Subcutaneous adipose tissue (tissue), 4 donors: ENCODE measurements around the gene HAL. TPM values are rescaled to one million over a fixed set of nuclear protein-coding genes. Genes with fewer than 3 reads are reported as not detected.

Experiments
- total RNA-seq, 4 donors: library from RNA; depleted of rRNA; stranded (reverse); fragments of >200 nt; gene quantifications; one replicate each; pipeline ENCODE4 v1.1.0, GENCODE V29; 2016
- TF ChIP-seq, protein P1 (sequence below): fragments of 450-650 bp; IDR thresholded peaks from one replicate; pipeline ENCODE4 v1.5.1; 2016; ENCODE audit warnings: low read depth, mild to moderate bottlenecking, control low read depth, antibody characterized with exemption, moderate library complexity

Gene HAL, protein sequence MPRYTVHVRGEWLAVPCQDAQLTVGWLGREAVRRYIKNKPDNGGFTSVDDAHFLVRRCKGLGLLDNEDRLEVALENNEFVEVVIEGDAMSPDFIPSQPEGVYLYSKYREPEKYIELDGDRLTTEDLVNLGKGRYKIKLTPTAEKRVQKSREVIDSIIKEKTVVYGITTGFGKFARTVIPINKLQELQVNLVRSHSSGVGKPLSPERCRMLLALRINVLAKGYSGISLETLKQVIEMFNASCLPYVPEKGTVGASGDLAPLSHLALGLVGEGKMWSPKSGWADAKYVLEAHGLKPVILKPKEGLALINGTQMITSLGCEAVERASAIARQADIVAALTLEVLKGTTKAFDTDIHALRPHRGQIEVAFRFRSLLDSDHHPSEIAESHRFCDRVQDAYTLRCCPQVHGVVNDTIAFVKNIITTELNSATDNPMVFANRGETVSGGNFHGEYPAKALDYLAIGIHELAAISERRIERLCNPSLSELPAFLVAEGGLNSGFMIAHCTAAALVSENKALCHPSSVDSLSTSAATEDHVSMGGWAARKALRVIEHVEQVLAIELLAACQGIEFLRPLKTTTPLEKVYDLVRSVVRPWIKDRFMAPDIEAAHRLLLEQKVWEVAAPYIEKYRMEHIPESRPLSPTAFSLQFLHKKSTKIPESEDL
- 1 to 10 TPM in 2 of 4 donors, under 1 TPM in 2; 0.65 to 5.5 (median 1.4) TPM for total RNA-seq

DNA sequence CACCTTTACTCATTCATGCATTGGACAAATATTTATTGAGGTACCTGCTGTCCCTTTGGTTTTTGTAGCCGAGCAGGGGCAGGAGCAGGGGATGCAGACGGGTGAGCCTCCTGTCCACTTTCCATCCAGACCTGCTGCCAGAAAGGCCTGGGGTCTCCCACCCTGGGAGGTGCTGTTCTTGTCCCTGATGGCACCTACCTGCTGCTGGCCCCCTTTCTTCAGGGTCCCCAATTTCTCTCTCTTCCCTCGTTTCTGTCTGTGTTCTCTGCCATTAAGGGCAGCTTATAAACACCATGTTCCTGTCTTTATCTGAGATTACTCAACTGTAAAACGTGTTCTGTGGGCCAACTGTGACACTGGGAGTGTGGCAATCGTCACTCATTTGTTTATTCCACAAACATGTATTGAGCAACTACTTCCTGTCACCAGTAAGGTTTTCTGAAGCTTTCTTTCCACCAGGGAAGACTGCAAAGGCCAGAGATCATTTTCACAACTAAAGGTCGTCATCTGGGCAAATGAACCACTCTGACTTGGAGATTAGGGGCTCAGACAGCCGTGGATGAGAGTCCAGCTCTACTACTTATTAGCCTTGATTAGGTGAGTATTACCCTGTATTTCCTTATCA lies at the start of gene HAL:
HAL (minus strand) TSS at position 311 of the 625 bp plus-strand sequence. CDS start 434 bp downstream, outside the sequence.
- TF ChIP-seq, protein P1, sequence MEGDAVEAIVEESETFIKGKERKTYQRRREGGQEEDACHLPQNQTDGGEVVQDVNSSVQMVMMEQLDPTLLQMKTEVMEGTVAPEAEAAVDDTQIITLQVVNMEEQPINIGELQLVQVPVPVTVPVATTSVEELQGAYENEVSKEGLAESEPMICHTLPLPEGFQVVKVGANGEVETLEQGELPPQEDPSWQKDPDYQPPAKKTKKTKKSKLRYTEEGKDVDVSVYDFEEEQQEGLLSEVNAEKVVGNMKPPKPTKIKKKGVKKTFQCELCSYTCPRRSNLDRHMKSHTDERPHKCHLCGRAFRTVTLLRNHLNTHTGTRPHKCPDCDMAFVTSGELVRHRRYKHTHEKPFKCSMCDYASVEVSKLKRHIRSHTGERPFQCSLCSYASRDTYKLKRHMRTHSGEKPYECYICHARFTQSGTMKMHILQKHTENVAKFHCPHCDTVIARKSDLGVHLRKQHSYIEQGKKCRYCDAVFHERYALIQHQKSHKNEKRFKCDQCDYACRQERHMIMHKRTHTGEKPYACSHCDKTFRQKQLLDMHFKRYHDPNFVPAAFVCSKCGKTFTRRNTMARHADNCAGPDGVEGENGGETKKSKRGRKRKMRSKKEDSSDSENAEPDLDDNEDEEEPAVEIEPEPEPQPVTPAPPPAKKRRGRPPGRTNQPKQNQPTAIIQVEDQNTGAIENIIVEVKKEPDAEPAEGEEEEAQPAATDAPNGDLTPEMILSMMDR: no peak

DNA sequence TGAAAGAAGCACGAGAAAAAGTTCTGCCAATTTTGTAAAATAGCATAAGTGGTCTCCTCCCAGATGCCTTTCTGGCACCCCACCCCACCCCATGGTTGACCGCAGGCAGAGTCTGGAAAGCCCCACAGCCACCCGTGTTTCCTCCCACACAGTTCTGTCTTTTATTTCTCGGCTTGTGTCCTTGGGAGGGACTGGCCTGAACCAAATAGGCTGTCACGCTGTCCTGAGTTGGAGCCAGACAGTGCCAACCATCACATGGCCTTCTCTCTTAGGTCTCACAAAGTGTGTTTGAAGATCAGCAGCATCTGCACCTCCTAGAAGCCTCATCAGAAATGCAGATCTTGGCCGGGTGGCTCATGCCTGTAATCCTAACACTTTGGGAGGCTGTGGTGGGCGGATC lies 49.4 kb upstream of the HAL start:
- TF ChIP-seq, protein P1: no peak

DNA sequence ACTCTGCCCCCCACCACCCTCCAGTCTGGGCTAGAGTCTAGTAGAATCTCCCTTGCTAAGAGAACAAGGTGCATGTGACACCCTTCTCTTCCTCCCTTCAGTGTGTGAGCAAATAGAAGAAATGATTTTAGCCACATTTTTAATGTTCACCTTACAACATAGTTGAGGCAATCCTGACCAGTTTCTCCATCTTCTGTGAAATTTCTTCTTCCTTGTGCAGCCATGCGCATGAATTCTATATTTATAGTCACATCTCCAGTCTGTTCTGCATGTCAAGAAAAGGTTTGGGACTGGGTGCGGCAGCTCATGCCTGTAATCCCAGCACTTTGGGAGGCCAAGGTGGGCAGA lies 48.8 kb upstream of the HAL start:
- TF ChIP-seq, protein P1: no peak

DNA sequence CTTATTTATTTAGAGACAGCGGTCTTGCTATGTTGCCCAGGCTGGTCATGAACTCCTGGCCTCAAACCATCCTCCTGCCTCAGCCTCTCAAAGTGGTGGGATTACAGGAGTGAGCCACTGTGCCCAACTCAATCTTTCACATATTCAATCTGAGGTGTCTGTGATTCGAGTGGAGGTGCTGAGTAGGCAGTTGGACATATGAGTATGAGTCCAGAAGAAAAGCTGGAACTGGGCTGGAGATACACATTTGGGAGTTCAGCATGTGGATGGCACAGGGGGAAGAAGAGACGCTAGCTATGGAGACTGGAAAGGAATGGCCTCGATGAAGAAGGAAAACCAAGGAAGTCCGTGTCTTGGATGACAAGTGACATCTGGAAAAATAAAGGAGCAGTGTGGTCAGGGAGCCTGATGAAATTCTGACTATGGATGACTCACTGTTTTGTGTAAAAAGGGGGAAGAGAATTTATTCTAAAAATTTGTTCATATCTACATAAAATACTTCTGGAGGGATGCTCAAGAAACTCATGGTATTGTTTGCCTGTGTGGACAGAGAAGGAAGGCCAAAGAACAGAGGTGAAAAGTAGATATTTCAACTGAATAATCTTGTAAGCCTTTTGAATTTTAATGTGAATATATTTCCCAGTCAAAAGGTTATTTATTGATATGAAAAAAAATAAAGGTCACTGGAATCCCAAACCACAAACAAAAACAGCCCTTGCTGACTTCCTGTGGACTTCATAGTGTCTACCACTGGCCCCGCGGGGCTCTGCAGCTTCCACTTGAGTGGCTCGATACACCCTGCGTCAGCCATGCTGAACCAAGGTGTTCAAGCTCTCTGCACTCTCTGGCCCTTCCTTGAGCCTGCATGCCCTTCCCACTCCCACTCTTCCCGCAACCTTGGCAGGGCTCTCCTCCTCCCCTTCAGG lies 48.1 kb upstream of the HAL start:
- TF ChIP-seq, protein P1: no peak

DNA sequence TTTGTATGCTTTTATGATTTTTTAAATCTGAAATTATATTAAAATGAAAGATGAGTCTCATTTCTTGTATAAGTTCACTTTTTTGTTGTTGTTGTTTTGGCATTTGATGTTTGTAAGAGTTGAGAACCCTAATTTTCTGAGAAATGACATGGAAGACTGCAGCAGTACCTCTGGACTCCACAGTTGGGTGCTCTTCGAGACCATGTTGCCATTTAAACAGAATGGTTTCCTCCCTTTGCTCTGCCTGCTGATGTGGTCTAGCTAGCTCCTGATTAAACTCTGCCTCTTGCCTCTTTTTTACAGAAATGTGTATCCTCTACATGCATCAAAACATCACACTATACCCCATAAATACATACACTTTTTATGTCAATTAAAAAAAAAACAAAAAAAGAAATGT lies 45.0 kb upstream of the HAL start:
- TF ChIP-seq, protein P1: no peak

DNA sequence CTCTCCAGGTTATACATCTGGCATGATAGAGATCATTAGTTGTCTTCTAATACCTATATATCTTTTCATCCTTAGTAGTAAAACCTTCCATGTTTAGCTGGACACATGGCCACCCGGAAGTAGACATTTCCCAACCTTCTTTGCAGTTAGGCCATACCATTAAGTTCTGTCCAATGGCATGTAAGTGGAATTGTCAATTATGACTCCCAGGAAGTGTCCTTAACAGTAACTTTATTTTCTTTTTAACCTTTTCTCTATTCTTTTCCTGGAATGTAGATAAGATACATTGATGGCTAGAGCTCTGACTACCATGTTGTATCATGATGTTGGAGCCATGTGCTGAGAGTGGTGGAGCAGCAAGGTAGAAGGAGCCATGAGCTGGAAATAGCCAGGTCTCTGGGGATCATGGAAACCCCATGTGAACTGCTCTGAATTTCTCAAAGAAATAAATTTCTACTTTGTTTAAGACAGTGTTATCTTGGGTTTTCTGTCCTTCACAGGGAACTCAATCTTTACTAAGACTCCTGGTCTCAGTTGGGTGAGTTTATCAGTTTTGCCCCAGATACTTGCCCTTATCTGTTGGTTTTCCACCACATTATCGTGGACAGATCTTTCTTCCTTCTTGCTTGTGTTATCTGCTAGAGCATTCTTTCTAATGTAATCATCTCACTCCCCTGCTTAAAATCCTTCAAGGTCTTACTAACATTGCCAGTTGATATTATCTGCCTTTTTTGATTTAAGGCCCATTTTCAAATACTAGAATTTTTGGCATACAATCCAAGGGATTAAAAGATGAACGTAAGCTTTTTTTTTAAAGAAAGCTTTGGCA lies 44.4 kb upstream of the HAL start:
- TF ChIP-seq, protein P1: no peak
